Measurements from ENCODE around the gene VARS2.
"Not testable (repeated sequence)": the region's sequence is repeated elsewhere in the genome, so short reads cannot be mapped to it uniquely, and the experiment has no call there.

The VARS2 gene

DNA sequence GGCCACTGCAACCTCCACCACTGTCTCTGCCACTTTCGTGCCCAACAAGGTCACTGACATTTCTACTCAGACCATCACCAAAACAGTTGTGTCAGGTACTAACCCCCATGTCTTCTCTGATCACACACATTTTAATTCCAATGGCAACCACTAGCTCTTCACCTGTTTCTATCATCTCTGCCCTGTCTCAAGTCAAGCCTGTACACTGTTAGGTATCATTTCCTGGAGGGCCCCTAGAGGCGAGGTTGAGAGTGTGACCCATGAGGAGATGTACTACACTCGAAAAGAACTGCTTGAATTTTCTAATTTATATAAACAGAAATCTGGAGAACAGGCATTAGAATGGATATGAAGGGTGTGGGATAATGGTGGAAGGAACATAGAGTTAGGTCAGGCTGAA lies 52.1 kb downstream of the VARS2 start:
- no peak for DNase-seq

DNA sequence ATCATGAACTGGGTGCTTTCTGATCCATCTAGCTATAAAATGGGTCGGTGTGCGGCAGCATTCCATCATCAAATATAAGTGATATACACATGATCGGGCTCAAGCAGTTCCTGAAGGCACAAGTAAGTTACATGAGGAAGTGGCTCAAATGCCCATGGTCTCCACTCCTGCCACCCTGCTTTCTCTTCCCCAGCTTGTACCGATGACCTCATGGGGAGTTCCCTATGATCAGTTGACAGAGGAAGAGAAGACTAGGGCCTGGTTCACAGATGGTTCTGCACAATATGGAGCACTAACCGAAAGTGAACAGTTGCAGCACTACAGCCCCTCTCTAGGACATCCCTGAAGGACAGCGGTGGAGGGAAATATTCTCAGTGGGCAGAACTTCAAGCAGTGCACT lies 55.1 kb downstream of the VARS2 start:
- DNase-seq, result not testable (repeated sequence)

DNA sequence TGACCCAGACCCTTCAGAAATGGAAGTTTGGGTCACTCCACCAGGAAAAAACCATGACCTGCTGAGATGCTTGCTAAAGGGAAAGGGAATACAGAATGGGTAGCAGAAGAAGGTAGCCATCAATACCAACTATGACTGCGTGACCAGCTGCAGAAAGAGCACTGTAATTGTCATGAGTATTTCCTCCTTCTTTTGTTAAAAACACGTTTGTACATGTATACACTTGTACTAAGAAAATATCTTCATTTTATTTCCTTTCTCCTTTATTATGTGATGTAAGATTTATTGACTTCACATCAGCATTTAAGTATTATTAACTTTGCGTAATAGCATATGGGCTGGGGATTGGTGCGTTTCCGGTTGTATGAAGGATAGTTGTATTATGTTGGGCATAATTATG lies 56.9 kb downstream of the VARS2 start:
- DNase-seq, result no peak

DNA sequence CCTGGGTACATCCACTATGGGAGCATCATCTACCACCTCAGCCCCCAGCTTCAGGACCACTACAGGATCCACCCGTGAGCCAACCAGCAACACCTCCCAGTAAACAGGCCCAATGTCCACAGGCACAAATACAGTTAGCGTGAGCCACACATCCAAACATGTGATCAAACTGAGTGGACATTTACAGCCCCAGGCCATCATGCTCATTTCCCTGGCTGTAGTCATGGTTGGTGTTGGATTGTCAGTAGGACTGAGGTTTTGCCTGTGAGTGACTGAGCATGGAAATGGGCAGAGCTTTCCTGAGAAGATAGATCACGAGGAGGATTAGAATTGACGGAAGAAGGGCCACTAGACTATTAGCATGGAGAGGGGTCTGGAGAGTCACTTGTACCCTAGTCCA lies 58.8 kb downstream of the VARS2 start:
- DNase-seq, result no peak

DNA sequence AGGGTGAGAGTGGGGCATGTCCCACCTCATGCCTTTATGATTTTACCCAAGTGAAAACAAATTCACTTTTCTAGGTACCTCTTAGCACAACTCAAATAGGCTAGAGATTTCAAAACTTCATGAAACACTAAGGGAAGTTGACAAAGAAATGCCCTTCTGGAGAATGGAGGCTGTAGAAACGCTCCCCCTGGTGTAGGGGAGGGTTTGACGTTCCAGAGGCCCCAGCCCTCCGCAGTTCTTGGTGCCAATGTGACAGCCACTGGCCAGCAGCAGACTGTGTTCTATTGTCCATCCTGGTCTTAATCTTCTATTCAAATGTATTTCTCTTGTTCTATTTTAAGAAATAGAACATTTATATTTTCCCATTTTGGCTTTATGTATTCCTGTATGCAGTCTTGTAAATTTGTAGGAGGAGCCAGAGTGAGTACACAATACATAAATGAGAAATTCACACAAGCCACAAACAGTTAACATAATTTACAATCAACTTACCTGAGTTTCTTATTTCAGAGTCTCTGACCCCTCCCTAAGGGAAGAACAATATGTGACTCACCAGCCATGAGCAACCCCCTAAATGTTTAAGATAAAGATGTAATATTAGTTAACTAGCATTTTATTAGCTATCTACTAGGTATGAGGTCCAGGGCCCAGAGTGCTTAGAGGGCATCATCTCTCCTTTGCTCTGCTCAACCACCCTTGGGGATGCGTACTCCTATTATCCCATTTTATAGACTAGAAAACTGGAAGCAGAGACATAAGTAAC lies 60.6 kb downstream of the VARS2 start:
- DNase-seq, result no peak

All from hematopoietic multipotent progenitor cell treated with erythropoietin and hydrocortisone succinate and interleukin-3 and kit ligand, for 4 days (in vitro differentiated cells).